IgD-negative memory B cell (primary cell): Measurements from ENCODE around the gene CMIP. TPM values are rescaled to one million over a fixed set of nuclear protein-coding genes. Genes with fewer than 3 reads are reported as not detected.

ENCODE experiments used
- H3K27ac Mint-ChIP-seq, 3 donors: one replicate each; pipeline ENCODE4 v1.8.0; 2020 to 2022; ENCODE audit warnings: mild to moderate bottlenecking in 3 of 3, mixed read lengths in 3 of 3, moderate library complexity in 1 of 3
- H3K27me3 Mint-ChIP-seq: one replicate; pipeline ENCODE4 v1.8.0; 2021; ENCODE audit warnings: mixed read lengths
- H3K36me3 Mint-ChIP-seq: one replicate; pipeline ENCODE4 v1.8.0; 2020; ENCODE audit warnings: mild to moderate bottlenecking, mixed read lengths
- H3K4me1 Mint-ChIP-seq, 3 donors: one replicate each; pipeline ENCODE4 v1.8.0; 2020 to 2022; ENCODE audit warnings: mixed read lengths in 3 of 3, mild to moderate bottlenecking in 1 of 3
- H3K4me3 Mint-ChIP-seq, 4 donors: one replicate each; pipeline ENCODE4 v1.8.0; 2020 to 2022; ENCODE audit warnings: mild to moderate bottlenecking in 4 of 4, mixed read lengths in 4 of 4, moderate library complexity in 3 of 4
- H3K9me3 Mint-ChIP-seq, 3 donors: one replicate each; pipeline ENCODE4 v1.8.0; 2020 to 2021; ENCODE audit warnings: mixed read lengths in 3 of 3, mild to moderate bottlenecking in 1 of 3
- polyA plus RNA-seq: library from polyadenylated mRNA; unstranded; fragments of 300-500 nt; fragmentation: Illumina TruSeq; gene quantifications from one replicate; pipeline ENCODE4 v1.2.3, GENCODE V29; 2021

The CMIP gene
- polyA plus RNA-seq, 1 donor from 2014 or later: 1.4 TPM

DNA sequence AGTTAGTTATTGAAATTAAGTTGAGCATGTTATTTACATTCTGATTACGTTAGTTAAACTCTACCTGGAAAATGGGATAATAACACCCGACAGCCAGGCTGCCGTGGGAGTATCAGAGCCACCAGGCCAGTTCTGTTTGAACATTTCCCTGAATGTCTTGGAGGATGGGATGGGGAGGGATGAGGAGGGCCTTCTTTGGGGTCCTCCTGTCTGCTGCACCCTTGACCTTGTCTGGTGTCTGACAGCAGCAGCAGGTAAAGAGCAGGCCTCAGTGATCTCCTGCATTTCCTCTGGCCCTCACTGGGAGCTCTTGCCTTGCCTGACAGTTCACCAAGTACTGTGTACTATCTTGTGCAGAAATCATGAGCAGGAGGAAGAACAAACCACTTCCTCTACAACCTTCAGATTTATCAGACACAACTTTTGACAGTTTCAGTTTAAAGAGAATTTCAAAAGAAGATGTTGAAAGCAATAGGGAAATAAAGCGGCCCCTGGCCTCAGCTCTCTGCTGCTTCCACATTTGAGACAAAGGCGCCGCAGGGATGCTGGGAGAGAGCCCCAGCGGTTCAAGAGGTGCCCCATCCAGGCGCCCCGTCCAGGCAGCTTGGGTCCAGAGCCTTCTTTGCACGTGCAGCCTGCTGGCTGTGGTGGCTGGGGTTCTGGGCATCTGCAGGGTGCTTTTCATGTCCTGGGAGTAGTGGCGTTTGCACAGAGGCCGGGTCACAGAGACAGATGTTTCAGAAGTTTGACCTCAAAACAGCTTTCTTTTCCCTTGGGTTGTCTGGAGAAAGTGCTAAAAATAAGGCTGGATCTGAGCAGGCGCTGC, 25.3 kb downstream of the CMIP start:
- peaks cover 2% of the 10 kb centered on the region for H3K36me3 Mint-ChIP-seq
- peak overlapping the region; percentile 59 to 92 (median 73) for H3K4me3 Mint-ChIP-seq
- H3K9me3 Mint-ChIP-seq: no peaks in the 10 kb centered on the region
- peak overlapping the region; percentile 51 to 96 (median 96) for H3K27ac Mint-ChIP-seq
- peaks cover 36 to 55% (median 40%) of the 10 kb centered on the region in 3 donors for H3K4me1 Mint-ChIP-seq
- H3K27me3 Mint-ChIP-seq: no peaks in the 10 kb centered on the region

DNA sequence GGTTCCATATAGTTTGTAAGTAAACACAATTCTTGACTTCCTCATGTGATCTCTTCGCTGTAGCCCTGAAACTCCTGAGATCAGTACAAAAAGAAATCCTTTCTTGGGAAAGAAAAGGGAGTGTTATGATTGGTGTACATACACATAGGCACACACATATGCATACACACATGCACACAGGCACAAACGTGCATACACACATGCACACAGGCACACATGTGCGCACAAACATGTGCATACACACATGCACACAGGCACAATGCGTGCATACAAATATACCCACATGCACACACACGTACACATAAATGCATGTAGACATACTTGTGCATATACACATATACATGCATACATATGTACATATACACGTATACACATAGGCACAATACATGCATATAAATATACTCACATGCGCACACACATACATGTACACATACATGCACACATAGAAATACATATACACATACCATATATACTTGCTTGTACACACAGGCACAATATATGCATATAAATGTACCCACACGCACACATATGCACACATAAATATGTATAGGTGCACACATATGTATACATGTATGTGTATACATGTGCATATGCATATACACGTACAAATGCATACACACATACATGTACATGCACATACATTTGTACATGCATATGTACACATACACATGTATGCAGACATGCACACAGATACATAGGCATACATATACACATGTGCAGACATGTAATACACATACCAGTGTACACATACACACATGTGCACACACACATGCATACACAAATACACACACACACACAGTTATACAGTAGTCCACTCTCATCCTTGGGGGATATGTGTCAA, 26.4 kb downstream of the CMIP start:
- Mint-ChIP-seq H3K27me3 (no peaks in the 10 kb centered on the region), H3K4me3 (peak overlapping the region; percentile 28 to 81 (median 65)), H3K9me3 (no peaks in the 10 kb centered on the region), H3K27ac (peak overlapping the region; percentile 51 to 96 (median 96)), H3K4me1 (peaks cover 37 to 57% (median 47%) of the 10 kb centered on the region in 3 donors), H3K36me3 (peaks cover 2% of the 10 kb centered on the region)

DNA sequence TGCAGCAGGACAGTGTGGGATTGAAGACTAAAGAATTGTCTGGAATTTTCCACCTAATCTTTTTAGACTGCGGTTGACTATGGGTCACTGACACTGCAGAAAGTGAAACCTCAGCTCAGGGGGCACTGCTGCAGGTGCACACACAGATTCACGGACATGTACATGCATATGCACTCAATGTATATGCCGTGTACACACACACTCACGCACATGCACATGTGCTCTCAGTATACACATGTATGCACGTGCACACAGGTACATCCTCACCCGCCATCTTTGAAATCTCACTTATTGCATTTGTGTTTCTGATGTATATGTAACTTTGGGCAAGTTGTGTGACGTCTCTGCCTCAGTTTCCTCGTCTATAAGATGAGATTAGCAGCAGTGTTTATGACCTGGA, 27.3 kb downstream of the CMIP start:
- H3K9me3 Mint-ChIP-seq: no peaks in the 10 kb centered on the region
- no peaks in the 10 kb centered on the region for H3K27me3 Mint-ChIP-seq
- peaks cover 42 to 60% (median 48%) of the 10 kb centered on the region in 3 donors for H3K4me1 Mint-ChIP-seq
- peak overlapping the region in 2 of 3 donors; percentile 23 to 36 for H3K27ac Mint-ChIP-seq
- peaks cover 8% of the 10 kb centered on the region for H3K36me3 Mint-ChIP-seq
- H3K4me3 Mint-ChIP-seq: peak overlapping the region in 1 of 4 donors; percentile 29

DNA sequence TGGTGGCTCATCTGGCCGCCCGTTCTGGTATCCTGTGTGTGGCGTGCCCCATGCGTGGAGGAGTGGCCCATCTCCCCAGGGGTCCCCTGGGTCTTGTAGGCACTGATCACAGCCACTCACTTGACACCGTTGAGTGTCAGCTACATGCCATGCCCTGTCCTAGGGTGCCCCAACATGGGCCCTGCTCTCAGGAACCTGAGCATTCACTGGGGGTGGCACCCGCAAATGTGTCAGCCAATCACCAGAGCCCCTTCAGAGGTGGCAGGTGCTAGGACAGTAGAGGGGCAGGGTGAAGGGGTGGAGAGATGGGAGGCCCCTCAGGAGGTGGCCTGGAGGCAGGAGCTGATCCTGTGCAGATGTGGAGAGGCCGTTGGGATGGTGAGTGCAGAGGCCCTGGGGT, 27.8 kb downstream of the CMIP start:
- Mint-ChIP-seq H3K27me3 (no peaks in the 10 kb centered on the region), H3K36me3 (peaks cover 8% of the 10 kb centered on the region), H3K4me3 (peak overlapping the region in 1 of 4 donors; percentile 29), H3K9me3 (no peaks in the 10 kb centered on the region), H3K4me1 (peaks cover 45 to 64% (median 51%) of the 10 kb centered on the region in 3 donors), H3K27ac (peak overlapping the region in 2 of 3 donors; percentile 23 to 36)

DNA sequence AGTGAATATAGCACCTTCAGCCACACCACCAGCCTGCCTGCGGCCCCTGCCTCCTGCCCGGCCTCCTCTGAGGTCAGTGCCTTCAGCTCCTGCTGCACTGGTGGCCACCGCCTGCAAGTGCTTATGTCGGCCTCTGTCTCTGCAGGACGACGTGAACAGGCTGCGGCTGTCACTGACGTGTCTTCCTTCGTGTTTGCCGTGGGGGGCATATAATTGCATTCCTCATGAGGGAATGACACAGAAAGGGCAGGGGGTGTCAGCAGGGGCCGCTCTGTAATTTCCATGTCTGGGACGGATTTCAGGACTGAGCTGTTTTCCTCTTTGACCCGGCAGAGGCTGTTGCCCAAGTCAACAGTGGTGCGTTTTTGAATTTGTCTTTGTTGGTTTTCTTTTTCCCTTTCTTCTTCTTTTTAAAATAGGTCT, 28.5 kb downstream of the CMIP start:
- Mint-ChIP-seq H3K27me3 (no peaks in the 10 kb centered on the region), H3K4me3 (peak overlapping the region in 1 of 4 donors; percentile 54), H3K36me3 (peaks cover 8% of the 10 kb centered on the region), H3K4me1 (peaks cover 48 to 68% (median 55%) of the 10 kb centered on the region in 3 donors), H3K27ac (peak overlapping the region; percentile 40 to 67 (median 64)), H3K9me3 (no peaks in the 10 kb centered on the region)

DNA sequence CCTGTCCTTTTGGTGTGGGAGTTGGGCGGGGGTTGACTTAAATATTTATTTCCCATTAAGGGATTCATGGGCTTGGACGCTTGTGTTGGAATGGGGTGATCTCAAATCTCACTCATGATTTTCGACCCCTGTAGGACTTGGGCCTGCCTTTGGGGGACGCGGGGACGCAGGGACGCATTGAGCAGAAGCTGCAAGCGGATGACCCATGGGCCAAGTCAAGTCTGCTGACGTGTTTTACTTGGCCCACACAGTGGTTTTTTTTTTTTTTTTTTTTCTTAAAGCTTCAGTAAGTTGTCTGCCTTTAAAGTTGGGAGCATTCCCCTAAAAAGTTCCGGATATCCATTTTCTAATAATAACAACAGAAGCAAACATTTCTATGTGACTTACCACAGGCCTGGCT, 28.9 kb downstream of the CMIP start:
- Mint-ChIP-seq H3K27ac (peak overlapping the region; percentile 40 to 67 (median 47)), H3K27me3 (no peaks in the 10 kb centered on the region), H3K4me3 (no peak overlapping the region), H3K36me3 (peaks cover 8% of the 10 kb centered on the region), H3K9me3 (no peaks in the 10 kb centered on the region), H3K4me1 (peaks cover 51 to 71% (median 56%) of the 10 kb centered on the region in 3 donors)

DNA sequence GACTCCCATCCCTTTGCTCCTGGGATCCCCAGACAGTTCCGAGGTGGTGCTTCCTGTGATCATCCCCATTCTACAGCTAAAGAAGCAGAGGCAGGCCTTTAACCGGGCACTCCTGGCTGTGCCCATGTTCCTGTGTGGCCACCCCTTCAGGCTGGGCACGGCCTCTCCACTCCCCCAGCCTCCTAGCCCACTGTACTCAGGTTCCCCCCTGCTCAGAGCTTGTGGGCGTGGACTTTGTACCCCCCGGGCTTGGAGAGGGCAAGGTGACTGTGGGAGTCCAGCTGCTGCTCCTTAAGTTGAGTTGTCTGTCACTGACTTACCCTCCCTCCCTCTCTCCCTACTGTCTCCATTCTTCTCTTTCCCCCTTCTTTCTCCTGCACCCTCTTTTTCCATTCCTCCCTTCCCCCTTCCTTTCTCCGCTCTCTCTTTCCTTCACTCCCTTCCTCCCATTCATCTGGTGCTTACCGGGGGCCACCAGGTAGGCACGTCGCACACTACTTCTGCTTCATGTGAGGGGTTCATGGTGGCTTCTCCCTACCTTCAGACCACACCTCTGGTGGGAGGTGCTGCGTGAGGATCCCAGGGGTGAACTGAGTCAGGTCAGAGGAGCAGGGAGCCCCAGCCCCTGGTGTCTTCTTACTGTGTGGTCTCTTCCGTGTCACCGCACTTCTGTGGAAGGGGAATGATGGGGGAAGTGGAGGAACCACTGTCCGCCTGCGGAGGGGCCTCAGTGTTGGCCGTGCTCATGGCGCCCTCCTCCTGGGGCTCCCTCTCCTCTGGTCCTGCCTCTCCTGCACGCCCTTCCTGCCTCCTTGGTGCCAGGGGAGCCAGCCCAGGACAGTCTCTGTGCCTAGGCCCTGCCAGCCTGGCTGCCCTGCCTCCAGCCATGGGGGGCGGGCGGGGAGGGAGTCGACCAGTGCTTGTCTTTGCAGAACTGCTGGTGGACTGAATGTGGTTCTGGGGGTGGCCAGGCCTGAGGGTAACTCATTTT, 29.7 kb downstream of the CMIP start:
- H3K36me3 Mint-ChIP-seq: peaks cover 12% of the 10 kb centered on the region
- peak overlapping the region in 1 of 3 donors; percentile 46 for H3K27ac Mint-ChIP-seq
- no peak overlapping the region for H3K4me3 Mint-ChIP-seq

DNA sequence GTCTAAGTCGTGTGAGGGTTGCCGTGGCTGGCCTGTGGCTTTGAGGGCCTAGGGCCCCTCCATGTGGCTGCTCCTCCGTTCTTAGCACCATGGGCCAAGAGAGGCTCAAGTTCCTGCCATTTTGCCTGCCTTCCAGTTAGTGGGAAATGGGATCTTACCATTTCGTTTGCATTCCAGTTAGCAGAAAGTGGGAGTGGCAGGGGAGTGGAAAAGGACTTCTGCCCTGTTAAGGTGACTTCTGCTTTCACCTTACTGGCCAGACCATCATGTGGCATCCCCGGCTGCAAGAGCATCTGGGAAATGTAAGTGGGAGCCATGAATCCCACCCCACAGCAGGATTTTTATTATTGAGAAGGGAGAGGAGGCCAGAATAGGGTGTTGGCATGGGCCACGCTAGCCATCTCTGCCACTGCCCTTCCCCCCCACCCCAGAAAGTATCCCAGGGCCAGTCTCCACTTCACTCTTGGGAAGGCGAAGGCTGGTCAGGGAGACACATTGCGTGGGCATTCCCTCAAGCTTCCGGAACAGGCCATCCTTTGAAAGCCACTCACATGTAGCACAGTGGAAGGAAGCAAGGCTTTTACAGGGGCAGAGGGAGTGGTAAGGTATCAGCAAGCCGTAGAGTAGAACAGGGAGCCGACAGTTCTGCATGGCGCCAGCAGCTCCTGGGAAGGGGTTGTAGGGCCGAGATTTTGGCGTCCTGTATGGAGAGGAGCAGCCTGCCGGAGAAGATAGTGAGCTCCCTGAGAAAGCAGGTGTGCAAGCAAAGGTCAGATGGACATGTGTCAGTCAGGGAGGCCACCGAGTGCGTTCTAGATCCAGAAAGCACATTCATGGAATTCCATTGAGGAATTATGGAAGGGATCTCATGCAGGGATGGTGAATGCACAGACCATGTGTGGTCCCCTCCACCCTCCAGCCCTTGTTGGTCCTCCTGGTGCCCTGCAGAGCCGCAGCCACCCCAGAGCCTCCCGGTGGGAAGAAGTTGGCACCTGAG, 33.4 kb downstream of the CMIP start:
- peaks cover 53 to 74% (median 64%) of the 10 kb centered on the region in 3 donors for H3K4me1 Mint-ChIP-seq
- no peaks in the 10 kb centered on the region for H3K9me3 Mint-ChIP-seq
- H3K4me3 Mint-ChIP-seq: peak overlapping the region; percentile 74 to 94 (median 87)
- peak overlapping the region; percentile 91 to 99 (median 98) for H3K27ac Mint-ChIP-seq
- peaks cover 12% of the 10 kb centered on the region for H3K36me3 Mint-ChIP-seq
- H3K27me3 Mint-ChIP-seq: peaks cover 3% of the 10 kb centered on the region

More for the DNA sequence above, 29.7 kb downstream of the CMIP start:
- H3K27me3 Mint-ChIP-seq: no peaks in the 10 kb centered on the region
- peaks cover 55 to 74% (median 60%) of the 10 kb centered on the region in 3 donors for H3K4me1 Mint-ChIP-seq
- H3K9me3 Mint-ChIP-seq: no peaks in the 10 kb centered on the region

DNA sequence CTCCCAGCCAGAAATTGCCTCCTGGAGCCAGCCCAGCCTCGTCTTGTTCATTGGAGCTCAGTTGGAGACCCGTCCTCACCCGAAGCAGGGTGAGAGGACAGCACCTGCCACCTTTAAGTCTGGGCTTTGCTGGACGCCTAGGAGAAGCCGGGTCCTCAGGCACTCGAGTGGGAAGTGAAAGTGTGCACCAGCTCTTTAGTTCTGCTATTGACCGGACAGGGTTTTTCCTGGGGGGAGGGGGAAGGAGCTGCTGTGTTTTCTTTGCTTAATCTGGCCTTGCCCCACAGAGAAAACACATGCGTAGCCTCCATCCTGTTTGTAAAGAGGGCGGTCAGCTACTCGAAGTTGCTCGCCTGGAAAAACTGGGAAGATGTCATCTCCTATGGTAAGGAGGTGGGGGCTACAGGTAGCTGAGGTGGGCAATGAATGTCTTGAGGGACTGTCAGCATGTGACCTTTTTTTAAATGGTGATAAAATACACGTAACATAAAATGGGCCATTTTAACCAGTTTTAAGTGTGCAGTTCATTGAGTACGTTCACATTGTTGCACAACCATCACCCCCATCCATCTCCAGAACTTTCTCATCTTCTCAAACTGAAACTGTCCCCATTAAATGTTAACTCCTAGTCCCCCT, 34.4 kb downstream of the CMIP start:
- H3K9me3 Mint-ChIP-seq: no peaks in the 10 kb centered on the region
- peaks cover 62 to 77% (median 67%) of the 10 kb centered on the region in 3 donors for H3K4me1 Mint-ChIP-seq
- H3K27me3 Mint-ChIP-seq: peaks cover 3% of the 10 kb centered on the region
- H3K4me3 Mint-ChIP-seq: peak overlapping the region; percentile 81 to 94 (median 88)
- H3K27ac Mint-ChIP-seq: peak overlapping the region; percentile 91 to 99 (median 98)
- H3K36me3 Mint-ChIP-seq: peaks cover 12% of the 10 kb centered on the region

DNA sequence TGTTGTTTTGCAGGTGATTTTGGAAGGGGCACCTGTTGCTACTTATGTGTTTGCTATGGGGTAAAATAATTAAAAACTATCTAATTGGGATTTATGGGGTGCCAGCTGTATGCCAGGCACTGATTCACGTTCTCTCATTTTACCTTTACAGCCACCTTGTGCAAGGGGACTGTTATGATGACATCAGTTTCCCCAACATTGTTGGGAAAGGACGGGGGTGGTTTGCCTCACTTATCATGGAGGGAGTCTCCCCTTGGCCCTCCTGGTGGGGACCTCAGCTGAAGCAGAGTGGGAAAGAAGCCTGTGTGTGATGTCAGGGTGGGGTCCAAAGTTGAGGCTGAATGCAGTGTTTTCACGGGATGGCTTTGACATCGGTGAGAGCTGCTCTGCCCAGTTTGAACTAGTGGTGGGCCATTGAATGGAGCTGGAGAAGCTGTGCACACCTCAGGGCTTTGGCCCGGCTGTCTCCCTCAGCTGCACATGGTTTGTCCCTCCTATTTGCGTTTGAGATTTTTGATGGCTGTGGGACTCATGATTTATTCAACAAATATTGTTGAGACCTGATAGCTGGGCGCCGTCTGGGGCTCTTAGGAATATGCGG, 36.1 kb downstream of the CMIP start:
- peaks cover 60 to 73% (median 70%) of the 10 kb centered on the region in 3 donors for H3K4me1 Mint-ChIP-seq
- H3K27ac Mint-ChIP-seq: peak overlapping the region; percentile 91 to 99 (median 98)
- H3K9me3 Mint-ChIP-seq: no peaks in the 10 kb centered on the region
- peaks cover 12% of the 10 kb centered on the region for H3K36me3 Mint-ChIP-seq
- H3K4me3 Mint-ChIP-seq: peak overlapping the region; percentile 73 to 94 (median 86)
- H3K27me3 Mint-ChIP-seq: peaks cover 3% of the 10 kb centered on the region

DNA sequence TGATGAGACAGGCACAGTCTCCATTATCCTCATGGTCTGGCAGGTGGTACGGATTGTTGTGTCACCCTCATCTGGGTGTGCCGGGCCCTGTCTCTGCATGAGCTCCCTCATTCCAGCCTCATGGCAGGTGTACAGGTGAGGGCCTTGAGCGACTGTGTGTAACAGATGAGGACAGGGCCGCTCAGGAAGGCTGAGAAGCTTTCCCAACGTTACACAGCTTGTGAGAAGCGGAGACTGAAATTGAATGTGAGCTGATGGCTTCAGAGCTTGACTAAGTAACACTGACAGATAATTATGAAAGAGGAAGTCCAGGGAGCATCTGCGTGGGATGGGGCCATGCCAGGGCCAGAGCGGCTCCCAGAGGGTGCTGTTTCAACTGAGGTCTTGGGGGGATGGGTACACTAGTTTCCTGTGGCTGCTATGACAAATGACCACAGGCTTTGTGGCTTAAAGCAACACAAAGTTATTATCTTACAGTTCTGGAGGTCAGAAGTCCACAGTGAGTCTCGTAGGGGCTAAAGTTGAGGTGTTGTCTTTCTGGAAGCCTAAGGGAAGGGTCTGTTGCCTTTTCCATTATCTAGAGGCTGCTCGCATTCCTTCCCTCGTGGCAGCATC, 36.7 kb downstream of the CMIP start:
- peak overlapping the region; percentile 91 to 99 (median 98) for H3K27ac Mint-ChIP-seq
- H3K27me3 Mint-ChIP-seq: peaks cover 3% of the 10 kb centered on the region
- H3K9me3 Mint-ChIP-seq: no peaks in the 10 kb centered on the region
- H3K36me3 Mint-ChIP-seq: peaks cover 9% of the 10 kb centered on the region
- H3K4me3 Mint-ChIP-seq: peak overlapping the region; percentile 73 to 90 (median 86)
- H3K4me1 Mint-ChIP-seq: peaks cover 55 to 70% (median 68%) of the 10 kb centered on the region in 3 donors
